ENCODE data around the gene REPIN1.

The REPIN1 gene

GRCh38 chr7:150396426-150396825 is 27.8 kb downstream of the REPIN1 start:
- no peak for DNase-seq

- no peak for DNase-seq
Measured at GRCh38 chr7:150396851-150397260, 28.2 kb downstream of the REPIN1 start.

- DNase-seq, result no peak
Measured at GRCh38 chr7:150397346-150398107, 28.9 kb downstream of the REPIN1 start.

GRCh38 chr7:150398108-150398964 is 29.7 kb downstream of the REPIN1 start:
- no peak for DNase-seq

- DNase-seq, result no peak
Measured at GRCh38 chr7:150398965-150399320, 30.3 kb downstream of the REPIN1 start.

- DNase-seq, result no peak
Measured at GRCh38 chr7:150399421-150400007, 30.9 kb downstream of the REPIN1 start.

- DNase-seq, result peak; percentile 24
Measured at GRCh38 chr7:150400008-150400787, 31.6 kb downstream of the REPIN1 start.

GRCh38 chr7:150400788-150401423 is 32.3 kb downstream of the REPIN1 start:
- DNase-seq, result no peak

GRCh38 chr7:150401424-150401790 is 32.8 kb downstream of the REPIN1 start:
- no peak for DNase-seq

- DNase-seq, result no peak
Measured at GRCh38 chr7:150401861-150402631, 33.4 kb downstream of the REPIN1 start.

GRCh38 chr7:150402671-150403321 is 34.2 kb downstream of the REPIN1 start:
- no peak for DNase-seq

GRCh38 chr7:150403376-150404171 is 35.0 kb downstream of the REPIN1 start:
- DNase-seq, result no peak

GRCh38 chr7:150404172-150404804 is 35.7 kb downstream of the REPIN1 start:
- peak; percentile 15 for DNase-seq

GRCh38 chr7:150404805-150405583 is 36.4 kb downstream of the REPIN1 start:
- DNase-seq, result peak; percentile 89

- no peak for DNase-seq
Measured at GRCh38 chr7:150405584-150406311, 37.1 kb downstream of the REPIN1 start.

GRCh38 chr7:150406312-150406566 is 37.6 kb downstream of the REPIN1 start:
- DNase-seq, result no peak

- no peak for DNase-seq
Measured at GRCh38 chr7:150406567-150407421, 38.2 kb downstream of the REPIN1 start.

Data from fibroblast of skin of back (primary cell).